Measurements from ENCODE around the gene FAXDC2.

Gene FAXDC2

DNA sequence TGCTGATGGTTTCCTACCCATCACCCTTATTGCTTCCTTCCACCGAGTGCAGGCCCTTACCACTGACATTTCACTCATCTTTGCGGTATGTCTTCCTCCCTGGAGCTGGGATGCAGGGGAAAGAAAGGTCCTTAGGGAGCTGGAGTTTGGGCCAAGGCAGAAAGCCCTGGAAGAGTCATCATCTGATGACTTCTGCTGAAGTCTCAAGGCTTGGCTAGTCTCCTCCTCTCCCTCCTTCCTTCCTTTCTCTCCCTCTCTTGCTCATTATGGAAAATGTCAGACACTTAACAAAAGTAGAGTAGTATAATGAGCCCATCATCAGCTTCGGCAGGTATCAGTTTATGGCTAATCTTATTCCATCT, 55.2 kb downstream of the FAXDC2 start:
- no peak for DNase-seq (ENCODE audit: low spot score)

DNA sequence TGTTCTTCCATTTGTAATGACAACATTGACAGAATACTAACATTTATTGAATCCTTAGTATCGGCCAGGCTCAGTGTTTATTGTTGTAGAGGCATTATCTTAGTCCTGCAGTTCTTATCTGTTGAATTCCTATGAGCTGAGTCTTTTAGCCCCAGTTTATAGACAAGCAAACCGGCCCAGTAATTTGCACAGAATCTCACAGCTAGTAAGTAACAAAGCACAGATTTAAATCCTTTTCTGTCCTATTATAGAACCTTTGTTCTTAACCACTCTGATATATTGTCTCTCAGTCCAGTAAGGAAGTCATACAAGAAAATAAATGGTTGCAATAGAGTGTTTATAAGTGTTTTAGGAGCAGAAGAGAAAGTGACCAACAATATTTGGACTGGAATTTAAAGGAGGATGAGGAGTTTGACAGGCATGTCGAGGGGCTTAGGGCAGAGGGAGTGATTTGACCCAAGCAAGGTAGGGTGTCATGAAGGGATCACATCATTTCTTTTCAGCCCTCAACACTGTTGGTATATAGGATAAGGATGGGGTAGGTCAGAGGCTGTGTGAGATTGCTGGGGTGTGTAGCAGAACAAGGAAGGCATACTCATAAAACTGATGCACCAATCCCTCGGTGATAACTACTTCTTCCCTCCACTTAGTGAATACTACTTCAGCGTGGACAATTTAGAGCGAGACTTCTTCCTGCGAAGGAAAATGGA, 55.7 kb downstream of the FAXDC2 start:
- DNase-seq (ENCODE audit: low spot score): peak; percentile 52

DNA sequence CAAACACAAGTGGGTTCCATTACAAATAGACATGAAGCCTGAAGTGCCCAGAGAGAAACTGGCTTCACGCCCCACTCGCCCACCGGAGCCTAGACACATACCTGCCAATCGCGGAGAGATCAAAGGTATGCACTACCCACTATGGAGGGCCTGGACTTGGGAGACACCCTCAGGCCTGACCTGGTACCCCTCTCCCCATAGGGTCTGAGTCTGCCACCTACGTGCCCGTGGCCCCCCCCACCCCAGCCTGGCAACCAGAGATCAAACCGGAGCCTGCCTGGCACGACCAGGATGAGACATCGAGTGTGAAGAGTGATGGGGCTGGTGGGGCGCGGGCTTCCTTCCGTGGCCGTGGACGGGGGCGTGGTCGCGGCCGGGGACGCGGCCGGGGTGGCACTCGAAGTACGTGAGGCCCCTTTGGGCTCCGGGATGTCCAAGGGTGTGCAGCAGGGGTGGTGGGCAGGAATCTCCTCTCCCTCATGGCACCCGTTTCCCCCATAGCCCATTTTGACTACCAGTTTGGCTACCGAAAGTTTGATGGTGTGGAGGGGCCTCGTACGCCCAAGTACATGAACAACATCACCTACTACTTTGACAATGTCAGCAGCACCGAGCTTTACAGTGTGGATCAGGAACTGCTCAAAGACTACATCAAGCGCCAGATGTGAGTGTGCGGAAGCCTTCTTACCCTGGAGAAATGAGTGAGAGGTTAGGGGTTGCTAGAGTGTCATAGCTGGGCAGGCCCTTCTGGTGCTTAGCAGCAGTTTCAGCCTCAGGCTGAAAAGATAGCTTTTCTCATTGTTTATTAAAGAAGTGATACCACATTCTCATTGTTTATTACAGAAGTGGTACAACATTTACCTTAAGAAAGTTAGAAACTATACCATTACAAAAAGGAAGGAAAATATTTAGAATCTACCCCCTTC, 56.5 kb downstream of the FAXDC2 start:
- DNase-seq (ENCODE audit: low spot score): no peak

DNA sequence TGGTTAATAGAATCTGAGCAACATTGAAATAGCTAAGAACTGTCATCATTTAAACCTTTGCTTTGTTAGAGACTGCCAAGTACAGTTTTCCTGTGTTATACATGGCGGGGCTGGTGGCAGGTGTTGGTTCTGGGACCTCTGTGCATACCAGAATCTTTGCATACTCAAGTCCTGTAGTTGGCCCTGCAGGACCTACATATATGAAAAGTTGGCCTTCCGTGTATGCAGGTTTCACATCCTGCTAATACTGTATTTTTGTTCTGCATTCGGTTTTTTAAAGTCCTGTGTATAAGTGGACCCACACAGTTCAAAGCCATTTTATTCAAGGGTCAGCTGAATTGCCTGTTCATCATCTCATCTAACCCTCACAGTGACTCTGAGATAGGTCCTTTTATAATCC, 58.9 kb downstream of the FAXDC2 start:
- no peak for DNase-seq (ENCODE audit: low spot score)

DNA sequence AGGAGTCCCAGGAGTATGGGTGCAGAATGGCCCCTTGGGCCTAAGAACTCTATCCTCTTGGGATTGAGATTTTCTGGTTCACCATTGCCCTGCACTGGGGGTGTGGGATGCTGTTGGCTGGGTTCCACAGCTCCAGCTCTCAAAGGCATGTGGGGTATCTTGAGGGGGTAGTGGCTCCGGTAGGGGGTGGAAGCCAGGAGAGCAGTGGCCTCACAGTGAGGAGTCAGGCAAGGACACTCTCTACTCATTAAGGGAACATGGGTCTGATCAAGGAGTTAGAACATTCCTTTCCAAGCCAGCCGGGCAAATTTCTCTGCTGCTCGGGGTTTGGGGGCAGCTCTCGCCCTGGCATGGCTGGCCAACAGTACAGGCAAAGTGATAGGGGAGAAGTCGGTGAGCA, 62.2 kb downstream of the FAXDC2 start:
- no peak for DNase-seq (ENCODE audit: low spot score)

DNA sequence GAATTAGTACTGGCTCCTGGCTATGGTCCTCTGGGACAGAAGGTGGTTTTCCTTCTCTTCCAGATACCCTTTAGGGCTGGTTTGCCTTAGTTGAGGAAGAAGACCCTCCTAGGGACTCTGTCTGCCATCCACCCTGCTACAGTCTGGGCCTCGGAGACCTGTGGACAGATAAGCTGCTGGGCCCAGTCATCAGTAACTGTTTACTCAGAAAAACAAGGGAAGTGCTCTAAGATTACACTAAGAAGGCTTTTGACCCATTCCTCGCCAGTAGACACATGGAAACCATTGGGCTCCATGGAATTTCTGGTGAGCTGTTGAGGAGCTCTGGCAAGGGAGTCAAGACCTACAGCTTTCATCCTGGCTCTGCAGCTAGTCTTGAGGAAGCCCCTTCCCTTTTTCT, 64.0 kb downstream of the FAXDC2 start:
- DNase-seq (ENCODE audit: low spot score): no peak

DNA sequence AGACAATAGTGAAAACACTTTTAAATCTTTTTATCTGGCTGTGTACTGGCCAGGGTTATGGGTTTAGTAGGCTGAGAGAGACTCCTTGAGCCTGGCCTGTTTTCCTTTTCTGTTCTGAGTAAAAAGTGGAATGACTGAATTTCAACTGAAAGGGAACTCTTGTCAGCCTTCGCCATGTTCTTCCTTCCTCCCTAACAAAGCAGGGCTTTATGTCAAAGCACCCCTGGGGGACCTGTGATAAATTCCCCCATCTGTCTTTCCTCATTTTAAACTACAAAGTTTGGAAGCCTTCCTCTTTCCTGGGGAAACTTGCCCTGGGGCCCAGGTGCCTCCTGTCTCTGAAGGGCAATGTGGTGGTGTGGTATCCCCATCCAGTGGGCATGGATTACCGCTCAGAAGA, 65.5 kb downstream of the FAXDC2 start:
- DNase-seq (ENCODE audit: low spot score): no peak

DNA sequence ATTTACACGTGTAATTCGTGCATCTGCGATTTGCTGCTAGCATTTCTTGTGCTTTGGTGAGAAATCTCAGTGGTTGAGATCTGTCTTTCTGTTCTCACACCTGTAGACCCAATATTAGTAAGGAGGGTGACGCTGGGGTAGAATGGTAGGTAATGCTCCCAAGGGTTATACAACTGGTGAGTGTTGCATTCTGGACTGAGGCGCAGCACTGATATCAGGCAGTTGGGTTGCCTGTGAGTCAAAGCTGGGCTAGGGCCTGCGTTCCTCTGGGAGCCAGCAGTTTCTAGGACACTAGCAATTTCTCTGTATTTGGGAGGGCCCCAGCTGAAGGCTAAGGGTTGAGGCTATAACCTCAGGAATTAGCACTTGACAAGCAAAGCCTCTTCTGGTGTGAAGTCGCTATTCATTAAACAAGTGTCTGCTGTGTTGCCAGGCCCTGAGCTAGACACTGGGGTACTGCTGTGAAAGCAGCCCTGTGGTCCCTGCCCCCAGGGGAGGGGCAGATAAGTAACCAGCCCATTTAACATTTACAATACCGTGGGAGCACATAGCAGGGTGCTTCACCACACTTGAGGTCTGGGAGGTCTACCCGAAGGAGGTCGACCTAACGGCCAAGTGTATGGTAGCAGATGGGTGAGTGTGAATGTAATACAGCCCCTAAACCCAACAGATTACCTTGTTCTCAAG, 66.5 kb downstream of the FAXDC2 start:
- peak; percentile 33 for DNase-seq (ENCODE audit: low spot score)

DNA sequence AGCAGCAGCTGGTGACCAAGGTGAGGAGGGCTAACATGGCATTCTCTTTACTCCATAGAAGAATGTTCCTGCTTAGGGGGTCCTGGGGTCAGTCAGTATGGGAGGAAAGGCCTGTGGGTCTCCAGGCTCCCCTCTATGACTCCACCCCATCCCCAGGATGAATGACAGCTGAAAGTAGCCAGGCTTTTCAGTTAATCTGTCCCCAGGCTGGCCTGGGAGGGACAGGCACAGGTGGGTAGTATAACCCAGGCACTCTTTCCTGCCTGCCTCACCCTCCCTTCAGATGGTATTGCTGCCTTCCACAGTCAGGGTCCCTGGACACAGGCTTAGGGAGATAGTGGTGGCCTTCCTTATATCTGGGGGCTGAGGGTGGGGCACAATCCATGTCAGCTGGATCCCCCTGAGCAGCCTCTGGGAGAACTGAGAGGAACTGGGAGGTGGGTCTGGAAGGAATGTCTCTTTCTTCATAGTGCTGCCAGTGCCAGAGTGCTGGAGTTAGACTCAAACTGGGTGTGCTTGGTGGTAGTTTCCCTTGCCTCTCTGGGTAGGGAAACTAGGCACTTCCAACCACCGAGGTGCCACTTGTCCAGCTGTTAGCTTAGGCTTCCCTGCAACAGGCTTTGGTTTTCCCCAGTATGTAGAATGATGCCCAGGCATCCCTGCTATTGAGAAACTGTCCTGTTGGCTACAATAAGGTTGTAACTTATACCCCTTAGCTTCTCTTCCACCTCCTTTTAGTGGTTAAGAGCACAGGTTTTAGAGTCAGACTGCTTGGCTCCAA, 67.4 kb downstream of the FAXDC2 start:
- DNase-seq (ENCODE audit: low spot score): no peak

DNA sequence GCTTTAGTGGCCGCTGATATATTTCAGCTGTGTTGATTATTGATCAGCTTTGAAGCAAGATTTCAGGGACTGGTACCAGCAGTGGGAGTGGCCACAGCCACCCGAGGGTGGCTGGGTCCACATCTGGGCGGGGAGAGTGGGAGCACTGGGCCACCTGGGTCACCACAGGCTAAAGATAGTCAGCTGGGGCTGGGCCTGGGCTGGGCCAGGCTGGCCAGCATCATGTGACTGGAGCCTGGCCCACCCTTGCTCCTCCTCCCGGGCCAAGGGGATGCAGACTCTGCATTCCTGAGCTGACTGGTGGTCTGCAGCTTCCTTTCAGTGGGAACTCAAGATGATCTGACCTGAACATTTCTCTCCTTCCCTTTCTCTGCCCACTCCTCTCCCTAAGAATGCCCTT, 68.1 kb downstream of the FAXDC2 start:
- no peak for DNase-seq (ENCODE audit: low spot score)

DNA sequence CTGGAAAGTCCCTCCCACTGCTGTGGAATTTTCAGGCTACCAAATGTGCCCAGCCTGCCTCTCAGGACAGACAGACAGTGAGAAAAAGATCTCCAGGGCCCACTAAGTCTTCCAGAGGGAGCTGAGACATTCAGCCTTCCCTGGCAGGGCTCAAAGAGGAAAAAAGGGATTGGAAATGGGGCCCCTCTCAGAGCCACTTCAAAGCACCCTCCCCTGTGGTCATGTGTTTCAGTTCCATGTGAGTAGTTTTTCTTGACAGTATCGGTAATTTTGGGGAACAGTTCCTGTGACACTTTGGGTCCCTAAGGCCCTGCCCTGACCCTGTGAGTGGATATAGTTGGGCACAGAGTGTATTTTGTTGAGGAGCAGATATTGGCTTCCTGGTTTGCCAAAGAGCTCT, 70.3 kb downstream of the FAXDC2 start:
- DNase-seq (ENCODE audit: low spot score): no peak

DNA sequence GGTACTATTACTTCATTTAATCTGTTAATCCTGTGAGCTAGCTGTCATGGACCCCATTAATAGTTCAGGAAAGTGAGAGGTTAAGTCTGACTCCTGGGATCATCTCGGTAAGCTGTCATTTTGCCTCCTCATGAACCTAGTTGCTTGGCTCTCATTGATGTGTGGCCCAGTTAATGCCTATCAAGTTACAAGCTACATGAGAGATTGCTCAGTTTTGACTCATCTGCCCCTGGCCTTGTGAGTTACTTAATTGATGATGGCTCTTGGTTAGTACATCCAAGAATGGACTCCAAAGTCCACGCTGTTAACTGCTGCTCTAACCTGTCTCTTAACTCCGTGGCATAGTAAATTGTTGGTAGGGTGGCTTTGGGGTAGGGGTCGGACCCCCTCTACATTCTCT, 71.3 kb downstream of the FAXDC2 start:
- DNase-seq (ENCODE audit: low spot score): peak; percentile 75

DNA sequence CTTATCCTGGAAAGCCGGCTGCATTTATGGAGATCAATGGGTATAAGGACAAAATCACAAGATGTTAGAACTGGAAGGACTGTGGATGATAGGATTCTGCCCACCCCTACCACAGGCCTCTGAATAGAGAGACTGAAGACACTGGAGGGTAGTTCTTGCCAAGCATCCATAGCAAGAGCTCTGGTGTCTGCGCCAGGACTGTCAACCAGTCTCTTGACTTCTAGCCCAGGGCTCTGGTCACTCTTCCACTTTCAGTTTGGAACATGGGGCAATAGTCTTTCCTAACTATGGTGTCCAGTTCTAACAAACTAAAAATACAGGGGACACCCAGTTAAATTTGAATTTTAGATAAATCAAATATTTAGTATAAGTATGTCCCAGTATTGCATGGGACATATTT, 71.9 kb downstream of the FAXDC2 start:
- DNase-seq (ENCODE audit: low spot score): no peak

DNA sequence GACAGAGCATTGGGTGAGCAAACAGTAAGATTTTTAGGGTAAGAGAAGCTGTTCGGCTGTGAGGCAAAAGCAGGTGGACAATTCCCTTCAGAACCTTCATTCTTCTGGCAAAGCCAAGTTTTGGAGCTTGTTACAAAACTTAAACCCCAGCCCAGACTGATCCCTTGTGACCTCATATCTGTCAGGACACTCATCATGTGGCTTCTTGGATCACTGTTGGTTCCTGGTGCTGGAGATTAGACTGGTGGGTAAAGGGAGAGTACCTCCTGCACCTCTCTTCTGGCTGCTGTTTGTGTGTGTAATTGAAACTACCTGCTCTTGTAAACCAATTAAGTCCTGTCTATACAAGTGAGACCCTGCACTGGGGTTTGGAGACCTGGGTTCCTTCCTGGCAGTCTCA, 74.2 kb downstream of the FAXDC2 start:
- no peak for DNase-seq (ENCODE audit: low spot score)

DNA sequence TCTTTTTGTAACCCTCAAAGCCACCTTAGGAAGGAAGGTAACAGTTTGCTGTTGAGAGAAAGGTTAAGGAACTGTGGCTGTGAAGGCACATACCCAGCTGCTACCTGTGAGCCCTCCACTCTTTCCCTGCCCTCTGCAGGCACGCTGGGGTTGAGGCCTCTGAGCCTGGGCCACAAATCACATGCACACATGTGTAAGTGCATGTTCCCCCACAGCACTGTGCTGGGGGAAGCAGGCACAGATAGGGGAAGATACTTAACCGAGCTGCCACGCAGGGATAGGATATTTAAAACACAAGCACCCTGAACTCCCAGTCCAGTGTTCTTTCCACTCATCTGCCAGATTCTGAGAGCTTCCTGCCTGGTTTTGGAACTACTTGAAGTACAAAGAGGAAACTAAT, 77.1 kb downstream of the FAXDC2 start:
- no peak for DNase-seq (ENCODE audit: low spot score)

DNA sequence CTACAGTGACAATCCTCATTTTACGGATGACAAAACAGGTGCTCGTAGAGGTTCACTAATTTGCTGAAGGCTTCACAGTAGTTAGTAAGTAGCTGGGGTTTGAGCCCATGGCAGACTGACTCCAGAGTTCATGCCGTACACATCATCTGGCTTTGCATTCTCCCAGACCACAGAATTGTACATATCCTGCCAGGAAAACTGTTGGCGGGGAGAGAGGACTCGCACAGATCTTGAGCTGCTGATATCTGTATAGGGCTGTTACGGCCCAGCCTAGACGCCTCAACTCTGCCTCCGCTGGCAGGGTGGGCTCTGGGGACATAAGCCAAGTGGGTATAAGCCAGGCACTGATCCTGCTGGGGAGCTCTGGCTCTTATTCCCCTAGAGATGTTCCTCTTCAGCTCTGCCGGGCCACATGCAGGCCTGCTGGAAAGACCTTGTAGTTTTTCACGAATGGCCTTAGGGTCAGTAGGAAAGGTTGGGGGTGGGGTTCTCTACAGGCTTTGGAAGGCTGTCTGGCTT, 79.0 kb downstream of the FAXDC2 start:
- peak; percentile 80 for DNase-seq (ENCODE audit: low spot score)

DNA sequence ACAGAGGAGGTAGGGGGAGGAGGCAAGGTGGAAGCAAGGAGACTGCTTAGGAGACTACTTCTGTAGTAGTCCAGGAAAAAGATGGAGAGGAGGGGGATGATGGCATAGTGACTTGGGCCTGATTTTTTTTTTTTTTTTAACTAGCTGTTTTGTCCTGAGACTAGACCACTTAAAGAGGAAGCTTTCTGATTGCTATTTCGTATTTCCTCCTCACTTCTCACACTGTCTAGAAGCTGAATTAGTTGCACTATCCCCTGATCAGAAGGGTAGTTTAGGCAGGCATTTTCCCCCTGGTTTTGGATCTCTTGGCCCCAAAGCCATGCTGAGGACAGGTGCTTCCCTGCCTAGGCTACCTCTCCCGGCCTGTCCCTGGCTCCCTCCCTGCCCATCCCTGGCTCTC, 80.3 kb downstream of the FAXDC2 start:
- no peak for DNase-seq (ENCODE audit: low spot score)

Measured in AG08396 (cell line).